RPMI7951 (cell line): Measurements from ENCODE around the gene LIF. TPM values are rescaled to one million over a fixed set of nuclear protein-coding genes. Genes with fewer than 3 reads are reported as not detected.
A peak's percentile ranks its signal among the peaks of the same experiment; 100 is the strongest.

Source experiments
- DNase-seq: peaks from one replicate; pipeline ENCODE4 v3.0.0-alpha.2; 2012; ENCODE audit warnings: low read depth
- total RNA-seq: library from RNA; depleted of rRNA; stranded (reverse); fragments of >200 nt; shearing (Covaris generic); gene quantifications from 2 replicates; pipeline ENCODE4 v1.2.3, GENCODE V29; 2014

LIF gene
- total RNA-seq, 1 experiment from 2014 or later: 4.1 TPM

DNA sequence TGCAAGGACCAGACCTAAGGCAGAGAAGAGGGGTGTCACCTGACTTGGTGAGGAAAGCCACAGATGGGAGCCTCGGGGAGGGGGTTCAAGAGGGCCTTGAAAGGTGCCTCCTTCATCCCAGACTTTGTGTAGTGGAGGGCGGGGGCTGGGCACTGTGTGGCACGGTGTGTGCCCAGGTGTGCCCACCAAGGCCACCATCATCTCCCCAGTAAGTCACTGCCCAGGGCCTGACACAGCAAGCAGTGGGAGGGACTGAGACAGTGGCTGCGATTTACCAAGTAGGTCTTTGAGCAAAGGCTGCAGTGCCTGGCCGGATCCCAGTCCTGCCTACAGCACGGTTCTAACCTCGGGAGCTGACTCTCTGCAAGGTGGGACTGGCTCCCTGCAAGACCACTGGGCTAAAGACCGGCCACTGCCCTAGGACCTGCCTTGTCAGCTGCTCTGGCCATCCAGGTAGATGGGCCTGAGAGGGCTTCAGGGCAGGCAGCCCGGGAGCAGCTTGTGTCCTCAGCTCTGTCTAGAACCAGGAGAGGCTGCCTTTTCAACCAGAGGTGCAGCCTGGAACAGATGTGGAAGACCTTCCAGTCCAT, 18.7 kb upstream of the LIF start:
- DNase-seq: no peak

DNA sequence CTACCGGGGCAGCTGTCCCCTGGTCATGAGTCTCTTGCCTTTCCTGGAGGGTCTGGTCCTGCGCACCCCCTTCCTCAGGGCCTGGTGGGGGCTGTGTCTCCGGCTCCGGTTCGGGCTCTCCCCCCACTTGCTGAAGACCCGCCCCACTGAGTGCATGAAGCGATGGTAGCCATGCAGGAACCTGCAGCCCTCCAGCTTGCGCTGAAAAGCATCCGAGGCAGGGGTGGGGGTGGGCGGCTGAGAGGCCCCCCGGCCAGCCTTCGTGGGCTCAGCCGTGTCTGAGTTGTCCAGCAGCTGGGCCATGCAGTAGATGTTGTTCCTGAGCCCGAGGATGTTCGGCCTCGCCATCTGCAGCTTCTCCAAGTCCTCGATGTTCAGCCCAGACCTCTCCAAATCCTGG, 17.3 kb upstream of the LIF start:
- no peak for DNase-seq

DNA sequence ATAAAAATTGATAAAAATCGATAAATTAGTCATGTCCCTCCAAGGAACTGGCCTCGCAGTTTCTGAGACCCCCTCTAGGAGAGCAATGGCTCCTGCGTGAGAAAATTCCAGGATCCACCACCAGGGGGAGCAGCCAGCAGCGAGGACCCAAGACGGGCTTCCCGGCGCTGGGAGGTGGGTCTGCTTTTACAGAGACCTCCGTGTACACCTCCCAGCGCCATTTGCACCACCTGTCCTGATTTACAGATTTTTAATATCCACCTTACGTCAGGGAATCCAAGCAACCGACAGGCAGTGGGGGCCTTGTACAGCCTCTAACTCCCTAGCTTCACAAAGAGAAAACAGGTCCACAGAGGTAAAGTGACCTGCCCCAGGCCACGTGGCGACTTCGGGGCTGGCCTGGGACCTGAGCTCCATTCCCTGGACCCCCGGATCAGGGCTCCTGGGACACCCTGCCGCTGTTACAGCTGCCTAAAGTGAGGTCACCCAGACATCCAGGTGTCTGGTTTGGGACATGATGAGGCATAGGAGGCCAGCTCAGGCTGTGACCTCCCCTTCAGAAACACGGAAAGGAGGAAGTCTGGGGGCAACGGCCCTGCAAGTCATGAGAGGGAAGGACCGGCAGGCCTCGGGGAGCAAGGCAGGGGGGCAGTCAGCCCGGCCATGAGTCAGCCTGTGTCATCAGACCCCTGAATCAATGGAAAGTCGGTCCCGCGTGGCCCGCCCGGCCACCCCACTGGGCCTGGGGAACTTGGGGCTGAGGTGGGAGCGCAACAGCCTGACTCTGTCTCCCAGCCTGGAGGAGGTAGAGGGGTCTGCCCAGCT, 16.6 kb upstream of the LIF start:
- peak; percentile 52 for DNase-seq

GRCh38 chr22:30262112-30262511, 15.6 kb upstream of the LIF start:
- no peak for DNase-seq

- peak; percentile 84 for DNase-seq
Measured at GRCh38 chr22:30261134-30261533, 14.6 kb upstream of the LIF start.

DNA sequence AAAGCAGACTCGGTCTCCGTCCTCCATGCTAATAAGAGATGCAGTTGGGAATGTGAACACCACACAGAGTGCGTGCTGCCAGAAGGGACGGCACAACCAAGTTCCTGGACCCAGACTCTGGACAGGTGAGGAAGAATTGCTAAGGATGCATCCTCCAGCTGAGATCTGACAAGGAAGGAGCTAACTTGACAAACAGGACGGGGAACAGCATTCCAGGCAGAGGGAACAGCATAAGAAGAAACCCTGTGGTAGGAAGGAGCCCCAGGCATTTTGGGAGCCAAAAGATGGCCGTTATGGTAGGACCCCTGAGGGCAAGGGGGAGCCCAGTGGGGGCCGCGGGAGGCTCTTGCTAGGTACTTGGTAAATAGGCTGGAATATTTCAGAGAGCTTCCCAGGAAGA, 14.1 kb upstream of the LIF start:
- no peak for DNase-seq

DNA sequence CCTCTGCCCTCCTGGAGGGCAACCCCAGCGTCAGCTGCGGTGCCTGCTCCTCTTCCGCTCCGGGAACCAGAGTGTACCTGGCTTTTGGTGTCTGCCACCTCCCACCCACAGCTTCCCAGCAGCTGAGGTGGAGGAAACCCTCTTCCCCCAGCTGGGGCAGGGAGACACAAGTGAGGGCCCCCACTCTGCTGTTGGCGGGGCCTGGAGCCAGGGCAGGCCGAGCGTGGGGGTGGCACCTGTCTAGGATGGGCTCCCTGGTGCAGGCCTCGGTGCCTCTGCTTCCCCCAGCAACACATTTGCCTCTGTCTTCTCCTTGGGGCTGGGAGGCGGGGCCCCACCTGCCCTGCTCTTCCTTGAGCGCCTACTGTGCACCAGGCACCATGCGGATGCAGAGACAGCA, 13.7 kb upstream of the LIF start:
- DNase-seq: no peak

DNA sequence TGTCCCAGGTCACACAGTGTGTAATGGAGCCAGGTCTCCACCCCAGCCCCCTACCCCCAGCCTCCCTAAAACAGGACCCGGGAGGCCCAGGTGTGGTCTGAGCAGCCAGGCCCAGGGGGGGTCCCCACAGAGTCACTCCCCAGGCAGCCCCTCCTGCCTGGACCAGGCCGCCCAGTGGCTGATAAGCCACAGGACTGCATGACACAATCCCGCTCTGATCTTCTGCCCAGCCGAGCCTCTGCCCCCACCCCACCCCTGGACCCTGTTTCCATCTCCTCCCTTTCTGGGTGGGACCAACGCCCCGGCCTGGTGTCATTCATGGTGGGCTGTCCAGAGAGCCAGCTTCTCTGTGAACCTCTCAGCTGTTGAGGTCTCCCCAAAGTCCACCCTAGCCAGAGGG, 7.8 kb upstream of the LIF start:
- no peak for DNase-seq

DNA sequence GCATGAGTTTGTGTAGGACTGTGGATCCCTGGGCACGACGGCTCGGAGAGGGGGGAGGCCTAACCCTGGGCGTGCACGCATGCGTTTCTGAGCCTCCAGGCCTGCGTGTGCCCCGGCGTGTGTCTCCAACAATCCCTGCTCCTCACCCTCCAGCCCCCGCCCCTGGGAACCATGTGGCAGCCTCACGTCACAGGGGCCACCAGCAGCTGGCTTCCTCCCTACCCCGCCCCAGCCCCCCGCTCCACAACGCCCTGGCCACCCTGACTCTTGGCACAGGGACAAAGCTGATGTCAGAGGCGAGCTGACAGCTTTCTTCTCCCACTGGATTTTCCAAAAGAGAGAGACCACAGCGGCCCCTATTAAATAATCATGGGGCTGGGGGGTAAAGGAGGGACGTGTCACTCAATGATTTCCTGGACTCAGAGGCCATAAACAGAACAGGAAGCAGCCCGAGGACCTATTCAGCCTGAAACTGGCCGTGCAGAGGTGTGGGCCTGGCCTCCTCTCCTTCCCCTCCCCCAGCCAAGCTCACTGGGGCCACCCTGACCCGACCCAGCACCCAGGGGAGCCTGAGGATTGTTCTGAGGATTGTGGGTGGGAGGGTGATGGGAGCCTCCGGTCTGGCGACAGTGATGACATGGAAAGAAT, 6.8 kb upstream of the LIF start:
- DNase-seq: peak; percentile 72

GRCh38 chr22:30252411-30253204, 6.0 kb upstream of the LIF start:
- DNase-seq: peak; percentile 74

- peak; percentile 93 for DNase-seq
Measured at GRCh38 chr22:30251711-30252110, 5.2 kb upstream of the LIF start.

- DNase-seq: peak; percentile 82
Measured at GRCh38 chr22:30250661-30251267, 4.2 kb upstream of the LIF start.

DNA sequence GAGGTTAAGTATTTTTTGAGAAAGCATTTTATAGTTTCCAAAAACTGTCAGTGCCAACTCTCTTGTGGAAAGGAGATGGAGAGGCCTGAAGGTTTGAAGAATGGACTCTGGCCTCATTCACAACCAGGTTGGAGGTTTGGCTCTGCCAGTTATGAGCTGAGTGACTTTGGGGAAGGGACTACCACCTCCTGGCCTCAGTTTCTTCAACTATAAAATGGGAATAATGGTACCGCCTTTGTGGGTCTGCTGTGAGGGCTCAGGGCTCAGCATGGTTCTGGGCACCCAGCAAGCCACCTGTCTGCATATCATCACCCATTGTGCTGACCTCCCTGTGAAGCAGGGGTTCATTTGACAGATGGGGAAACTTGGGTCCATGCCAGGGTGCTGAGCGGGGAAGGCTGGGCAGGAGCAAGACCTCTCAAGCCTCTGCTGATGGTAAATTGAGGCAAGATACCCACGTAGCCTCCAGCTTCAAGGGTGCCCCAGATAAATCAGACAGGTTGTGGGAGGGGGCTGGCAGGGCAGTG, 3.5 kb upstream of the LIF start:
- DNase-seq: no peak

GRCh38 chr22:30249049-30250038, 2.8 kb upstream of the LIF start:
- no peak for DNase-seq

- no peak for DNase-seq
Measured at GRCh38 chr22:30248484-30248883, 1.9 kb upstream of the LIF start.

GRCh38 chr22:30247974-30248373, 1.4 kb upstream of the LIF start:
- DNase-seq: no peak

DNA sequence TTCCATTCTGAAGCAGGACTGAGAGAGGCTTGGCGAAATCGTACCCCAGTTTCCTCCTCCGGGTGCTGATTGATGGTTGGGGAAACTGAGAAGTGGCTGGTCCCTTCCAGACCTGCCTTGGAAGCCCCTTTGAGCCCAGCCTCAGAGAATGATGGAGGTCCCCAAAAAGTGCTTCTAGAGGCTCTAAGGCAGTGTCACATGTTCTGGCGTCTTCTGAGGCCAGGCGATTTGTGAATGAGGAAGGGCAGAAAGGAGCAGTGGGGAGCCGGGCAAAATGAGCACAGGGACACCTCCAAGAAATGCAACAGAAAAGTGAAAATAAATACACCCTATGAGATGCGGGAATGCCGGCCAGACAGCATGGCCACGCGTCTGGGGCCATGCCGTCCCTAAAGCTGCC, 1.0 kb upstream of the LIF start:
- DNase-seq: no peak

DNA sequence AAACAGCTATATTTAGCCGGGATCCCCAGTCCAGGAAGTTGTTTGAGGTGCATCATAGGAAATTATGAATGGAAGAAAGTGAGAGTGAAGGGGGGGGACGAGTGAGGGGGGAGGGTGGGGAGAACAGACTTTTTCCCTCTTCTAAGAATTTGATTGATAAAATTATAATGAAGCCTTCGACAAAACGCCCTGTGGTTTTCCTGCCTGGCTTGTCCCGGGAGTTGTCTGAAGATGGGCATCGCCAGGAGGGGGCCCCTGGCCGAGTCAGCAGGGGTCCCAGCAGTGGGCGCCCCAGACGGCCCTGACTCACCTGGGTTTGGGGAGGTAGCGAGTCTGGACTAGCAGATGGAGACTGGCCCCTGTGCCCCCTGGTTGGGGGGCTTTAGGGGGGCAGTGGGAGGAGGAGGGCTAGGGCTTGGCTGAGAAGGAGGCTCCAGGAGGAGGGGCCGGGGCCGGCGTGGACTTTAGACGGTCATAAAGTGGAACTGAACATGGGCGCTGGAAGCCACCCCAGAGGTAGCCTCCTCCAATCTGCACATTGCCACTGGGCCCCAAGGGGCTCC, 336 bp upstream of the LIF start:
- peak; percentile 62 for DNase-seq

GRCh38 chr22:30245181-30245984, 1.2 kb downstream of the LIF start:
- DNase-seq: no peak
